ENCODE measurements around the gene MEX3D.
A peak's percentile ranks its signal among the peaks of the same experiment; 100 is the strongest.

Gene MEX3D

DNA sequence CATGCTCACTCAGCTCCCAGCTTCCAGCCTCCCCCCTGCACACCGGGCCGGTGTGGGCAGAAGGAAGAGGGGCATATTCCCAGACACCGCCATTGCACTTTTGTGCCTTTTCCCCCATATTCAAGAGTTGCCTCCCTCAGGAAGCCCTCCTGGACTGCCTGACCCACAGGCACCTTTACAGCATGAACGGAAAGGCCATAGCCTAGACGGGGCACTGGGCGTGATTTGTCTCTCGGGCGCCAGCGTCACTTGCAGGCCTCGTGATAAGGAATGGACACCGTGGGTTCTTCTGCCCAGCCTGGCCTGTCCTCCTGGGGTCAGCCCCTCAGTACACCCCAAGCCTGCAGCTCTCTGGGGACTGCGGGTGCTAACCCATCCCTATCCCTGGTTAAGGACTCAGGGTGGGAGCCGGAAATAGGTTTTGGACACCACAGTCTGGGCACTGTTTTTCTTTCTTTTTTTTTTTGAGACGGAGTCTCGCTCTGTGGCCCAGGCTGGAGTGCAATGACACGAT, 38.1 kb upstream of the MEX3D start:
- no peak for DNase-seq (ENCODE audit: low read depth)
- H3K4me3 ChIP-seq (ENCODE audit: low read depth, low read length): peak overlapping the region; percentile 95
- no peak for TF ChIP-seq CTCF (conservative IDR thresholded peaks at IDR 0.05; ENCODE audit: low read depth, low read length)

- H3K4me3 ChIP-seq (ENCODE audit: low read depth, low read length): peak within 1 kb of the TSS; percentile 95
- peak; percentile 78 for TF ChIP-seq CTCF (conservative IDR thresholded peaks at IDR 0.05; ENCODE audit: low read depth, low read length)
- peak; percentile 98 for DNase-seq (ENCODE audit: low read depth)
Observed at GRCh38 chr19:1605236-1606137, 37.4 kb upstream of the MEX3D start, which contains the start of gene UQCR11. Gene UQCR11 (minus strand): TSS chr19:1605462. CDS start chr19:1605409, 53 bp downstream.

- no peak overlapping the region for H3K4me3 ChIP-seq (ENCODE audit: low read depth, low read length)
- no peak for DNase-seq (ENCODE audit: low read depth)
- TF ChIP-seq CTCF (conservative IDR thresholded peaks at IDR 0.05; ENCODE audit: low read depth, low read length): no peak
Observed at GRCh38 chr19:1602091-1602707, 34.1 kb upstream of the MEX3D start.

DNA sequence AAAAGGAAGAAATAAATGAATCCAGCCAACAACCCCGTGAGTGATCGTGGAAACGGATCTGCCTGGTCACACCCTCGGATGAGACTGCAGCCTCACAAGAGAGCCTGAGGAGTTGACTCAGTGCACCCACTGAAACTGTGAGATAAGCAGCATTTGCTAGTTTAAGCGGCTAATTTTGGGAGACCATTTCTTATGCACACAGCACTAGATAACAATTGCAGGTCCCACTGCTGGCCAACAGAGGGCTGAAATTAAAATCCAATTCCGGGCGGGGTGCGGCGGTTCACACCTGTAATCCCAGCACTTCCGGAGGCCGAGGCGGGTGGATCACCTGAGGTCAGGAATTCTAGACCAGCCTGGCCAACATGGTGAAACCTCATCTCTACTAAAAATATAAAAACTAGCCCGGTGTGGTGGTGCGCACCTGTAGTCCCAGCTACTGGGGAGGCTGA, 33.5 kb upstream of the MEX3D start:
- H3K4me3 ChIP-seq (ENCODE audit: low read depth, low read length): no peak overlapping the region
- peak; percentile 41 for TF ChIP-seq CTCF (conservative IDR thresholded peaks at IDR 0.05; ENCODE audit: low read depth, low read length)
- peak; percentile 15 for DNase-seq (ENCODE audit: low read depth)

- no peak for DNase-seq (ENCODE audit: low read depth)
- H3K4me3 ChIP-seq (ENCODE audit: low read depth, low read length): no peak overlapping the region
- TF ChIP-seq CTCF (conservative IDR thresholded peaks at IDR 0.05; ENCODE audit: low read depth, low read length): no peak
Observed at GRCh38 chr19:1599460-1599846, 31.3 kb upstream of the MEX3D start.

DNA sequence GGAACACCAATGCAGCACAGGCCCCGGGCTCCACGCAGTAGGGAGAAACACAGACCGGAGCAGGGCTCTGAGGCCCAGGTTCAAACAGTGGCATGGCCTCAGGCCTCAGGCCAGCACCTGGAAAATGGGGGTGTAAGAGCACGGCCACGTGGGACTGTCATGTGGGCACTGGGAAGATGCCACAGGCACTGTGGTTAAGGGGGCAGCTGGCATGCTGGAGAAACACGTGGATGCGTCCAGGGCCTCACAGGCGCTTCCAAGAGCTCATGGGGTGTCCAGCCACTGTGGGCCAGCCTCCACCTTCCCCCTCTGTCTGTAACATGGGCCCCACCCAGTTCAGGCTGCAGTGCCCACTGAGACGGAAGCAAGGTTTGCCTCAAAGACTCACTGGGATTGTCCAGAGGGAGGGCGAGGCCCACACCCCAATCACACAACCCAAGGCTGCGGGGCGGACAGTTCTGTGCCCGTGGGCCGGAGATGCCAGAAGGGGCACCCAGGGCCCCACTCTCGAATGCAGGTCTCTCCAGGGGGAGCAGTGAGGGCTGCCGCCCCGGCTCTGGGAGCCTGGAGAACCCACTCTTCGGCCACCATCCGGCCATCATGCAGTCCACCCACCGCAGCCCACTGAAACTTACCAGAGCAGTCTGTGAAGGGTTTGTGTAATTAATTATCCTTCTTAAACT, 30.8 kb upstream of the MEX3D start:
- no peak for TF ChIP-seq CTCF (conservative IDR thresholded peaks at IDR 0.05; ENCODE audit: low read depth, low read length)
- H3K4me3 ChIP-seq (ENCODE audit: low read depth, low read length): no peak overlapping the region
- no peak for DNase-seq (ENCODE audit: low read depth)
